Brain microvascular endothelial cell (primary cell): ENCODE results near the gene UFSP2.
A peak's percentile ranks its signal among the peaks of the same experiment; 100 is the strongest.
"Not testable (repeated sequence)": the region's sequence is repeated elsewhere in the genome, so short reads cannot be mapped to it uniquely, and the experiment has no call there.

Experiments used
- DNase-seq: peaks from one replicate; pipeline ENCODE4 v3.0.0-alpha.2; 2020
- H3K27ac ChIP-seq: fragments of 250-450 bp; sonication (Bioruptor Pico); 2 replicates; pipeline ENCODE4 v1.5.1; 2020; ENCODE audit warnings: mild to moderate bottlenecking, moderate library complexity
- H3K27me3 ChIP-seq: fragments of 250-450 bp; sonication (Bioruptor Pico); replicated peaks from 2 replicates; pipeline ENCODE4 v1.5.1; 2020; ENCODE audit warnings: mild to moderate bottlenecking
- H3K36me3 ChIP-seq: fragments of 250-450 bp; sonication (Bioruptor Pico); replicated peaks from 2 replicates; pipeline ENCODE4 v1.5.1; 2020; ENCODE audit warnings: mild to moderate bottlenecking
- H3K4me3 ChIP-seq: 2 replicates; pipeline ENCODE4 v1.5.1; 2011; ENCODE audit warnings: low read depth, mild to moderate bottlenecking, control low read depth, low read length, moderate library complexity
- in situ Hi-C: cut with HindIII; loops from 2 replicates; pipeline ENCODE4 v1.10.0; 2017; ENCODE audit warnings: low sequenced_read_pairs, low pct_ligation_motif_present
- TF ChIP-seq, protein P1 (sequence below): IDR thresholded peaks from 2 replicates; pipeline ENCODE4 v1.5.1; 2011; ENCODE audit warnings: low read depth, mild to moderate bottlenecking, moderate library complexity, low read length, control low read depth, inconsistent platforms; ENCODE audit errors: missing control alignments

UFSP2 gene

DNA sequence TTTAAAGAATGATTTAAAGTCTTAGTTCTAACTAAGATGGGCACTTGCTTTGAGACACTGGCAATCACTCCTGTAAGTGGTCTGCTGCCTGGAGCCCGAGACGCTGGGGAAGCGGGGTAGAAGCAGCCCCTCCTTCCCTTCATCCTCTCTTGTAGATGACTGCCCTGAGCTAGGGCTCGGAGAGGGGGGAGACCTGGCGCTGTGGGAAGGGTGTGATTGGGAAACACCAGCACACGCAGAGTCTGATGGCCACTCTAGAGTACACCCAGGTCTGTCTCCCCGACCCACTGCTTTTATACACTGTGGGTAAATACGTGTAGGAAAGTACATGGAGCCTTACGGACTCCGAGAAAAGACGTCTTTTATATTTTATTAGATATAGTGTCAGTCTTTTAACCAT lies 54.1 kb downstream of the UFSP2 start:
- Histone ChIP-seq H3K4me3 (no peak overlapping the region), H3K36me3 (peaks cover 3% of the 10 kb centered on the region), H3K27me3 (no peaks in the 10 kb centered on the region), H3K27ac (no peak overlapping the region)
- in situ Hi-C loops = no loop called here
- TF ChIP-seq, protein P1, sequence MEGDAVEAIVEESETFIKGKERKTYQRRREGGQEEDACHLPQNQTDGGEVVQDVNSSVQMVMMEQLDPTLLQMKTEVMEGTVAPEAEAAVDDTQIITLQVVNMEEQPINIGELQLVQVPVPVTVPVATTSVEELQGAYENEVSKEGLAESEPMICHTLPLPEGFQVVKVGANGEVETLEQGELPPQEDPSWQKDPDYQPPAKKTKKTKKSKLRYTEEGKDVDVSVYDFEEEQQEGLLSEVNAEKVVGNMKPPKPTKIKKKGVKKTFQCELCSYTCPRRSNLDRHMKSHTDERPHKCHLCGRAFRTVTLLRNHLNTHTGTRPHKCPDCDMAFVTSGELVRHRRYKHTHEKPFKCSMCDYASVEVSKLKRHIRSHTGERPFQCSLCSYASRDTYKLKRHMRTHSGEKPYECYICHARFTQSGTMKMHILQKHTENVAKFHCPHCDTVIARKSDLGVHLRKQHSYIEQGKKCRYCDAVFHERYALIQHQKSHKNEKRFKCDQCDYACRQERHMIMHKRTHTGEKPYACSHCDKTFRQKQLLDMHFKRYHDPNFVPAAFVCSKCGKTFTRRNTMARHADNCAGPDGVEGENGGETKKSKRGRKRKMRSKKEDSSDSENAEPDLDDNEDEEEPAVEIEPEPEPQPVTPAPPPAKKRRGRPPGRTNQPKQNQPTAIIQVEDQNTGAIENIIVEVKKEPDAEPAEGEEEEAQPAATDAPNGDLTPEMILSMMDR = no peak
- DNase-seq = no peak

DNA sequence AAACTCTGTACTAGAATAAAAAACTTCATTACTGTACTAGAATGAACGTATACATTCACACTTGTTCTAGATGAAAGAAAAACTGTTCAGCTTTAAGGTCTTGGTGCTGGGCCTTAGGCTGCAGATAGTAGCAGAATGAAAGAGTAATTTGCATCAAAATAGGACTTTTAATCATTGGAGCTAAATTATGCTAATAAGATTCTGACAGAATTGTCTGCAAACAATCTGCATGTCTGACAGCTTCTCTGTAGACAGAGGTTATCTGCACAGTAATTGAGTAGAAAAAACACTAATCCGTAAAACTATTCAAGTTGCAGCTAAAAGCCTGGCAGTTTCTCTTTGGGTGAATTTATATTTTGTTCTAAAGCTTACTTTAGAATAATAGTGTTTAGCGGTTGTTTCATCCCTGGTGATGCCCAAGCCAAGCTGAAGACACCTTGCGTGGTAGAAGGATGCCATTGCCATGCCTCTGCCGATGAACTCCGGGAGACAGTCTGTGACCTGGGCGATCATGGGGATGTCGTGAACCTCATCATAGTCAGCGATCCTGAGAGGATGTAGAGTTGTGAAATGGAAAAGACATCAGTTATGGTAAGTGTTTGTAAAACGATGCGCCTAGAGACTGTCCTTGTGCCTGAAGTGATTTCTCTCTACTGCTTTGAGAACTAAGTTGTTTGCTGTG lies 55.4 kb downstream of the UFSP2 start:
- in situ Hi-C loops = no loop called here
- TF ChIP-seq, protein P1 = no peak
- Histone ChIP-seq H3K27me3 (no peaks in the 10 kb centered on the region), H3K36me3 (peaks cover 3% of the 10 kb centered on the region), H3K4me3 (no peak overlapping the region), H3K27ac (no peak overlapping the region)
- DNase-seq = no peak

DNA sequence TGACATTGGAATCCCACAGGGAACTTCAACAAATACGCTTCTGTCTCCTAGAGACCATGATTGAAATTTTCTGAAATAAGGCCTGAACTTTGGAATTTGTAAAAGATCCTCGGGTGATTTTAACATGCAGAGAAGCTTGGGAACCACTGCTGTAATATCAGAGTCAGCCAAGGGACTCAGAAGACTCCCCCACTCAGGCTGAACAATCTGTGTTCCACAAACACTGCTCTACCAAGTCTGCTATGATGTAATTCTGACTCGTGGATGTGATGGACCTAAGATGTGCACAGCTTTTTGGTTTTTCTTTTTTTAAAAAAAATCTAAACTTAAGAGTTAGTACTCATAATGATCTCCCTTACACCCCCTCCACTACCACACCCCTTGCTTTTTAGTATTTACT lies 56.0 kb downstream of the UFSP2 start:
- Histone ChIP-seq H3K36me3 (peaks cover 3% of the 10 kb centered on the region), H3K27me3 (no peaks in the 10 kb centered on the region), H3K27ac (no peak overlapping the region), H3K4me3 (no peak overlapping the region)
- TF ChIP-seq, protein P1 = no peak
- in situ Hi-C loops = no loop called here
- DNase-seq = no peak

DNA sequence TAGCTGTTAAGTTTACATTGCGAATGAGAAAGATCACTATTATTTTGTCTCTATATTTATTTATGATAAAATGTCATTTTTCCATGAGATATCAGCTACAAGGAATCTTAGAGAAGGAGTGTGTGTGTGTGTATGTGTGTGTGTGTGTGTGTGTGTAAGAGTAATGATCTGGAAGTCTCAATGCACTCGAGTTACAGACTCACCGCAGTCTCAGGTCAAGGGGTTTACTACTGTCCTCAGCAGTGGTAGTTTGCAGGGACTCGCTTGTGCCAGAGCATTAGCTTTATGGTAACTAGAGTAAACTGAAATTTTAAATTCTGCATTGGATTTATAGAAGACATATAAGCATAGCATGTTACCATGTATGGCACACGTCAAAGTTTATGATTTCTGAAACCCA lies 60.9 kb downstream of the UFSP2 start:
- TF ChIP-seq, protein P1 = no peak
- peak; percentile 48 for DNase-seq
- H3K27me3 ChIP-seq = no peaks in the 10 kb centered on the region
- H3K27ac ChIP-seq = no peak overlapping the region
- H3K4me3 ChIP-seq = no peak overlapping the region
- H3K36me3 ChIP-seq = no peaks in the 10 kb centered on the region
- in situ Hi-C loops = no loop called here

DNA sequence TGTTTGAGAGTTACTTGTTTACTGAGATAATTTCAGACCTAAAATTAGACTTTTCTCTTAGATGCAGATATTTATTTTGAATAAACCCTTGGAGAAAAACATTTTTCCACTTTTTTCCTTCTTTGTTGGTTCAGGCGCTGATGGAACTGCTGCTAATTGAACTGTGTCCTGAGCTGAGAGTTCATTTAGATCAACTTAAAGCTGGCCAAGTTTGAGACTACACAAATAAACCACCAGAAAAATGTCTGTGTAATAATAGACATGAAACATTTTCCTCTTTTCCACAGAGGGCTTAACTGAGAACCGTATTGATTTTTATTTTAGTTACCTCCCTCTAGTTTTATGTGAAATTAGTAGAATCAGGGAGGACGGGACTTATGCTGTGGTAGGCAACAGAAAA lies 62.5 kb downstream of the UFSP2 start:
- H3K27me3 ChIP-seq = no peaks in the 10 kb centered on the region
- H3K36me3 ChIP-seq = no peaks in the 10 kb centered on the region
- DNase-seq = no peak
- no peak overlapping the region for H3K27ac ChIP-seq
- no peak overlapping the region for H3K4me3 ChIP-seq
- in situ Hi-C loops = no loop called here
- TF ChIP-seq, protein P1 = no peak

DNA sequence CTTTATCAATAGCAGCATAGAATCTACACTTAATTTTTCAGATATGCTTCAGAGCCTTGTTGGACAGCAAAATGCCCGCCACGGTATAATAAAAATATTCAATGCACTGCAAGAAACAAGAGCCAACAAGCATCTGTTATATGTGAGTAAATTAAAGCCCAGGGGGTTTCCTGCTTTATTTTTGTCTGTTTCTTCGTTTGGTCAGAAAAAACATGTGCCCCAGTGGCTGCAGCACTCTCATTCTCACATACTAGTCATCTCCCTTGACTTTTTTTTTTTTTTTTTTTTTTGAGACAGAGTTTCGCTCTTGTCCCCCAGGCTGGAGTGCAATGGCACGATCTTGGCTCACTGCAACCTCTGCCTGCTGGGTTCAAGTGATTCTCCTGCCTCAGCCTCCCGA lies 63.2 kb downstream of the UFSP2 start:
- not testable (repeated sequence) for H3K4me3 ChIP-seq

More for the DNA sequence above, 63.2 kb downstream of the UFSP2 start:
- in situ Hi-C loops, H3K27me3 ChIP-seq, H3K36me3 ChIP-seq, DNase-seq, H3K27ac ChIP-seq: not testable (repeated sequence)
